Suprapubic skin (tissue), 4 donors: ENCODE results near the gene FAM131B.

Experiments
- POLR2A ChIP-seq, 2 donors: fragments of 450-650 bp; IDR thresholded peaks; one replicate each; pipeline ENCODE4 v1.6.1; 2017; ENCODE audit warnings: antibody characterized with exemption in 2 of 2, mild to moderate bottlenecking in 2 of 2, moderate library complexity in 2 of 2
- POLR2AphosphoS5 ChIP-seq, 3 donors: sonication (generic); formaldehyde crosslinking; IDR thresholded peaks; one replicate each; pipeline ENCODE4 v1.6.1; 2017; ENCODE audit warnings: antibody characterized with exemption in 3 of 3
- TF ChIP-seq, protein P1 (sequence below), 2 donors: fragments of 200-600 bp in 1 of 2; fragments of 450-650 bp in 1 of 2; sonication (generic) in 1 of 2; IDR thresholded peaks; one replicate each; pipeline ENCODE4 v1.5.1; 2016 to 2019; ENCODE audit warnings: antibody characterized with exemption in 2 of 2, mild to moderate bottlenecking in 1 of 2, moderate library complexity in 1 of 2

DNA sequence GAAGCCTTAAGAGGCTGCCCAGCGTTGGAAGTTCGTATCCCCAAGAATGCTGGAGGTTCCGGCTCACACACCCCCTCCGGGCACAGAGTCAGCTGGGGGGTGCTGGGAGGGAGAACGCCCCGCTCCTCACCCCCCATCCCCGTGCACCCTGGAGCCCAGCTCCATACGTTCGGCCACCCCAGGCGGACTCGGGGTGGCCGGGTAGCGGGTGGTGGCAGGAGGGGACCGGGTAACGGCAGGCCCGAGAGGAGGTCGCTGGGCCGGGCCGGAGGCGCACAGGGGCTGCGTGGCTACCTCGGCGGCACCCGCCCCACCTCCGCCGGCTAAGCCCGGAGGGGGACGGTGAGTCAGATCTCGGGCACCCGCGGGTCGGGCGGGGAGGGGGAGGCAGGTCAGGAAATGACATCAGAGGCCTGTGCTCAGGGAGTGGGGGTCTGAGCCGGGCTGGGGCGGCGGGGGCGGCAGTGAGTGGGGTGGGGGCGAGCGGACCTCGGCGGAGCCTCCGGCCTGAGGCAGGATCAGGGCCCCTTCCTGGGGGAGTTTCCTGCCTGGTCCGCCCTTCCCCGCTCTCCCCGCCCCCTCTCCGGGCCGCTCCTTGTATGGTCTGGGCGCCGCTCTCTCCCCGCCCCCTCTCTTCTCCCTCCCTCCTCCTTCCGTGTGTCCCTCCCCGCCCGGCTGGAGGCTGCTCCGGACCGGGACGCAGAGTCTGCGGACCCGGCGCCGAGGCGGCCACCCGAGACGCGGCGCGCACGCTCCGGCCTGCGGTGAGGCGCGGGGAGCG is 18.3 kb upstream of the FAM131B start, which contains the start of gene ZYX:
- TF ChIP-seq, protein P1, sequence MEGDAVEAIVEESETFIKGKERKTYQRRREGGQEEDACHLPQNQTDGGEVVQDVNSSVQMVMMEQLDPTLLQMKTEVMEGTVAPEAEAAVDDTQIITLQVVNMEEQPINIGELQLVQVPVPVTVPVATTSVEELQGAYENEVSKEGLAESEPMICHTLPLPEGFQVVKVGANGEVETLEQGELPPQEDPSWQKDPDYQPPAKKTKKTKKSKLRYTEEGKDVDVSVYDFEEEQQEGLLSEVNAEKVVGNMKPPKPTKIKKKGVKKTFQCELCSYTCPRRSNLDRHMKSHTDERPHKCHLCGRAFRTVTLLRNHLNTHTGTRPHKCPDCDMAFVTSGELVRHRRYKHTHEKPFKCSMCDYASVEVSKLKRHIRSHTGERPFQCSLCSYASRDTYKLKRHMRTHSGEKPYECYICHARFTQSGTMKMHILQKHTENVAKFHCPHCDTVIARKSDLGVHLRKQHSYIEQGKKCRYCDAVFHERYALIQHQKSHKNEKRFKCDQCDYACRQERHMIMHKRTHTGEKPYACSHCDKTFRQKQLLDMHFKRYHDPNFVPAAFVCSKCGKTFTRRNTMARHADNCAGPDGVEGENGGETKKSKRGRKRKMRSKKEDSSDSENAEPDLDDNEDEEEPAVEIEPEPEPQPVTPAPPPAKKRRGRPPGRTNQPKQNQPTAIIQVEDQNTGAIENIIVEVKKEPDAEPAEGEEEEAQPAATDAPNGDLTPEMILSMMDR (IDR thresholded peaks at IDR 0.05): no peak
- TF ChIP-seq POLR2AphosphoS5 (IDR thresholded peaks at IDR 0.05) (peak in 1 of 3 donors; percentile 1), POLR2A (IDR thresholded peaks at IDR 0.05) (peak in 1 of 2 donors; percentile 58)
